COLO829 (cell line): Measurements from ENCODE around the gene VGLL4.
A peak's percentile ranks its signal among the peaks of the same experiment; 100 is the strongest.

Experiments
- DNase-seq: peaks from one replicate; pipeline ENCODE4 v3.0.0; 2012; ENCODE audit warnings: low spot score

Gene VGLL4

GRCh38 chr3:11653298-11654055 lies 9.8 kb upstream of the VGLL4 start:
- no peak for DNase-seq

GRCh38 chr3:11651900-11652299 lies 8.2 kb upstream of the VGLL4 start:
- DNase-seq = no peak

- DNase-seq = no peak
Measured at GRCh38 chr3:11651477-11651876, 7.8 kb upstream of the VGLL4 start.

GRCh38 chr3:11650391-11650790 lies 6.7 kb upstream of the VGLL4 start:
- no peak for DNase-seq

- no peak for DNase-seq
Measured at GRCh38 chr3:11648735-11649134, 5.0 kb upstream of the VGLL4 start.

GRCh38 chr3:11643201-11643603 lies 513 bp downstream of the VGLL4 start:
- DNase-seq = no peak

GRCh38 chr3:11642431-11643191 lies 1.1 kb downstream of the VGLL4 start:
- peak; percentile 49 for DNase-seq

- DNase-seq = no peak
Measured at GRCh38 chr3:11641683-11642430, 1.9 kb downstream of the VGLL4 start.

GRCh38 chr3:11641316-11641682 lies 2.4 kb downstream of the VGLL4 start:
- no peak for DNase-seq

GRCh38 chr3:11640009-11640673 lies 3.6 kb downstream of the VGLL4 start:
- no peak for DNase-seq

GRCh38 chr3:11638495-11639358 lies 5.0 kb downstream of the VGLL4 start:
- no peak for DNase-seq

GRCh38 chr3:11637901-11638458 lies 5.7 kb downstream of the VGLL4 start:
- no peak for DNase-seq

- no peak for DNase-seq
Measured at GRCh38 chr3:11636394-11636770, 7.3 kb downstream of the VGLL4 start.

- DNase-seq = no peak
Measured at GRCh38 chr3:11635680-11636393, 7.9 kb downstream of the VGLL4 start.

- no peak for DNase-seq
Measured at GRCh38 chr3:11634974-11635612, 8.6 kb downstream of the VGLL4 start.

GRCh38 chr3:11634081-11634635 lies 9.6 kb downstream of the VGLL4 start:
- DNase-seq = no peak

GRCh38 chr3:11632966-11633365 lies 10.7 kb downstream of the VGLL4 start:
- DNase-seq = peak; percentile 23

GRCh38 chr3:11632564-11632963 lies 11.2 kb downstream of the VGLL4 start:
- no peak for DNase-seq

GRCh38 chr3:11631820-11632219 lies 11.9 kb downstream of the VGLL4 start:
- no peak for DNase-seq

- DNase-seq = no peak
Measured at GRCh38 chr3:11629716-11630115, 14.0 kb downstream of the VGLL4 start.
